GM21390 (cell line): ENCODE data around the gene PCGF3.
"Not testable (repeated sequence)": the region's sequence is repeated elsewhere in the genome, so short reads cannot be mapped to it uniquely, and the experiment has no call there.

Experiments used
- ATAC-seq: cut with Tn5 transposase; IDR thresholded peaks from one replicate; pipeline ENCODE4 v1.9.1; 2021; ENCODE audit not compliant: unreplicated experiment

The PCGF3 gene

DNA sequence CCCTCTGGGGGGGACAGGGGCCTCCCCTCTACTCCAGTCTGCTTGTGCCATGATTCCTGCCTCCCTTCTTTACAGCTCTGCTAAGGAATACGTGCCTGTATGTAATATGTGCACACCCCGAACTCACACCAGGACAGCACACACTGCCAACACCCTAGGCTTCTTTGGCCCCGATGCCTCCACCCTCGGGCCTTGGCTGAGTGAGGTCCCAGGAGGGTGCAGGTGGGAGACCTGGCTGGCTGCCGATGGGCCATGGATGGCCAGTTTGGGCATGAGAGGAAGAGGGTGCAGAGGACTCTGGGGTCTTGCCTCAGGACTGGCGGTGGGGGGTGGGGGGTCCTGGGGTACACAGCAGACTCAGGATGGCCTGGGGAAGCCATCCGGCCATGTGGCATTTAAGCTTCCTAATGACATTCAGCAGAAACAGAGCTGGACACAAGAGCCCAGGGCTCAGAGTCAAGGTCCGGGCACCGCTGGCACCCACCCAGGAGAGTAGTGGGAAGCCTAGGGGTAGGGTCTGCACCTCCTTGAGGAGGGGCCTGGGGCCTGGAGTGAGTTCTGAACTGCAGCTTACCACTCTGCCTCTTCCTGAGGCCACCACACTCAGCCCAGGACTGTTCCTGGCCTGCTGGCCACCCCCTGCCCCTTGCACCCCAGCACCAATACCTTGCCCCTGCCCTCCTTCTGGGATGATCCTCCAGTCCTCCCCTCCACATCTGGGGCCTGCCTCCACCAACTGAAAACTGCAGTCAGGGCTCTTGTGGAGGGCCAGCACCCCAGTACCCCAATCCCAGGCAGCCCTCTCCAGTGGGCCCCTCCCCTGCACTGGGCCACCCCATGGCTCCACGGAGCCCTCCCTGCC lies 2.1 kb upstream of the PCGF3 start:
- ATAC-seq, result no peak

DNA sequence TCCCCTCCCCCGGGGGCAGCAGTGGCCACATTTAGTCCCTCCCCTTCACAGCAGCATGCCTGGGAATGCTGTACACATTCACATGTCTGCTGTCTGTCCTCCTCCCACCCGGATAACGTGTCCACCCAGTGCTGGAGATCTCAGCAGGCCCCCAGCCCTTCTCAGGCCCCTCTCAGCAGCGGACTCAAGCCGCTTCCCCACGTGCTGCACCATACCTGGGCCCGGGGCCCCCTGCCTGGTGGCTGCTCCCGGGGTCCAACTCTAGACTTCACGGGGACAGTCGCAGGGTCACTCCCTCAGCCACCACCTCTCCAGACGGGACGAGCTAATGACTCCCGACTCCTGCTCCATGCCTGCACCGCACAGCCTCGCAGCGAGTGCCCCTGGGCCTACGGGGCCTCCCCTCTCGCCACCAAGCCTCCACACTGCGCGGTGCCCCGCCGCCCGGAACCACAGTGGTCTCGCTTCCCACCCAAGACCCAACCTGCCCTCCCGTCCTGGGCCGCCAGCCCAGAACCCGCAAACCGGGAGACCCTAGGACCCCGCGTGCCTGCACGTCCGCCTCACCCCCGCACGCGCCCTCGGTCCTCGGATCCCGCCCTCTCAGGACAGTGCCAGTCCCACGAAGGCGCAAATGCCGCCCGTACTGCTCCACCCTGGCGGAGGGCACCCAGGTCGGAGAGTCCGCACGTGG lies 1.3 kb upstream of the PCGF3 start:
- ATAC-seq, result no peak

DNA sequence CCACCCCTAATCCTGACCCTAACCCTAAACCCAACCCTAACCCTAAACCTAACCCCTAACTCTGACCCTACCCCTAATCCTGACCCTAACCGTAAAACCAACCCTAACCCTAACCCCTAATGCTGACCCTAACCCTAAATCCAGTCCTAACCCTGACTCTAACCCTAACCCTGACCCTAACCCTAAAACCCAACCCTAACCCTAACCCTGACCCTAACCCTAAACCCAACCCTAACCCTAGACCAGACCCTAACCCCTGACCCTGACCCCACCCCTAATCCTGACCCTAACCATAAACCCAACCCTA lies 708 bp upstream of the PCGF3 start:
- no peak for ATAC-seq

DNA sequence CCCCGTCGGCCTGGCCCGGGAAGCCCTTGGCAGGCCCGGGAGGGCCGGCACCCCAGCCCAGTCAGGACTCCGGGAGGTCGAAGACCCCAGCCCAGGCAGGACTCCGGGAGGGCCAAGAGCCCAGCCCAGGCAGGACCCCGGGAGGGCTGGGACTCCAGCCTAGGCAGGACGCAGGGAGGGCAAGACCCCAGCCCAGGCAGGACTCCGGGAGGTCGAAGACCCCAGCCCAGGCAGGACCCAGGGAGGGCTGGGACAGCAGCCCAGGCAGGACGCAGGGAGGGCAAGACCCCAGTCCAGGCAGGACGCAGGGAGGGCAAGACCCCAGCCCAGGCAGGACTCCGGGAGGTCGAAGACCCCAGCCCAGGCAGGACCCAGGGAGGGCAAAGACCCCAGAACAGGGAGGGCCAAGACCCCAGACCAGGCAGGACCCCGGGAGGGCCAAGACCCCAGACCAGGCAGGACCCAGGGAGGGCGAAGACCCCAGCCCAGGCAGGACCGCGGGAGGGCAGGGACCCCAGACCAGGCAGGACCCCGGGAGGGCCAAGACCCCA lies 526 bp downstream of the PCGF3 start:
- not testable (repeated sequence) for ATAC-seq

GRCh38 chr4:706834-707598 lies 1.4 kb downstream of the PCGF3 start:
- ATAC-seq, result no peak

DNA sequence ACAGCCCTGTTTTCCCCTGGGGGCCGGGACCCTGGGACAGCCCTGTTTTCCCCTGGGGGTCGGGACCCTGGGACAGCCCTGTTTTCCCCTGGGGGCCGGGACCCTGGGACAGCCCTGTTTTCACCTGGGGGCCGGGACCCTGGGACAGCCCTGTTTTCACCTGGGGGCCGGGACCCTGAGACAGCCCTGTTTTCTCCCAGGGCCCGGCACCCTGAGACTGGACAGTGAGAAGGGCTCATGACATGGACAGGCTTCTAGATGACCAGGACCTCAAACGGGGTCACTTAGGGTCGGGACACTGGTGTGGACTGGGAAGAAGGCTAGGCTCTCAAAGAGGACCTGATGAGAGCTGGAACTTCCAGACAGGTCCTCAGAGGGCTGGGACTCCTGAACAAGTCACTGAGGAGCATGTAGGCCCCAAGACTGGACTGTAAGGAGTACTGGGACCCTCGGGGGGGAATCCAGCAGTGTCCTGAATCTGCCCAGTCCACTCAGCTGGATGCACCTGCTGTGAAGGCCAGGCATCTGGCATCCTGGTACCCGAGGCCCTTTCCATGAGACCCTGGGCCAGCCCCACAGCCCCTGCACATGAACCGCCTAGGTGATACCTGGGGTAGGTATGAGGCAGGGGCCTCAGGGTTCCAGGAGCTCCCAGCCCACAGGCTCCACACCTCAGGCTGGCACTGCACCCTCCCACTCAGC lies 2.4 kb downstream of the PCGF3 start:
- ATAC-seq, result no peak

- ATAC-seq, result no peak
These were observed 3.0 kb downstream of the PCGF3 start for GRCh38 chr4:708631-708933.

- no peak for ATAC-seq
These were observed 3.7 kb downstream of the PCGF3 start for GRCh38 chr4:709348-709747.

- ATAC-seq, result no peak
These were observed 4.5 kb downstream of the PCGF3 start for GRCh38 chr4:710116-710515.

DNA sequence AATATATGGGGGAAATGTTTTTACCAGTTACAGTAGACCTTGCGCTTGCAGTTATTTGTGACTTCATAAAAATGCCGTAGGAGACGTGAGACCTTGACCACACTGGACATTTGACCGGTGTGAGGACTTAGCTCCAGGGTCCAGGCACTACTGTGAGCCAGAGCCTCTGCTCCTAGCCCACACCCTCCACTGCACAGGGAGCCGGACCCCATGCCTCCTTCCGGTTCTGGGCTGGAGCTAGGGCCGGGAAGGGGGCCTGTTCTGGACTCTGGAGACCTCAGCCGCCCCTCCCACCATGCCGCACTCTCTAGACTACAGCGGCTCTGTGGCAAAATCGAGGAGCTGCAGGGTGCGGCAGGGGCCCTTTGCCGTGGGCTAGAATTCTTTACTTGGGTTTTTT lies 5.3 kb downstream of the PCGF3 start:
- ATAC-seq, result no peak

- ATAC-seq, result no peak
These were observed 6.5 kb downstream of the PCGF3 start for GRCh38 chr4:712093-712492.

DNA sequence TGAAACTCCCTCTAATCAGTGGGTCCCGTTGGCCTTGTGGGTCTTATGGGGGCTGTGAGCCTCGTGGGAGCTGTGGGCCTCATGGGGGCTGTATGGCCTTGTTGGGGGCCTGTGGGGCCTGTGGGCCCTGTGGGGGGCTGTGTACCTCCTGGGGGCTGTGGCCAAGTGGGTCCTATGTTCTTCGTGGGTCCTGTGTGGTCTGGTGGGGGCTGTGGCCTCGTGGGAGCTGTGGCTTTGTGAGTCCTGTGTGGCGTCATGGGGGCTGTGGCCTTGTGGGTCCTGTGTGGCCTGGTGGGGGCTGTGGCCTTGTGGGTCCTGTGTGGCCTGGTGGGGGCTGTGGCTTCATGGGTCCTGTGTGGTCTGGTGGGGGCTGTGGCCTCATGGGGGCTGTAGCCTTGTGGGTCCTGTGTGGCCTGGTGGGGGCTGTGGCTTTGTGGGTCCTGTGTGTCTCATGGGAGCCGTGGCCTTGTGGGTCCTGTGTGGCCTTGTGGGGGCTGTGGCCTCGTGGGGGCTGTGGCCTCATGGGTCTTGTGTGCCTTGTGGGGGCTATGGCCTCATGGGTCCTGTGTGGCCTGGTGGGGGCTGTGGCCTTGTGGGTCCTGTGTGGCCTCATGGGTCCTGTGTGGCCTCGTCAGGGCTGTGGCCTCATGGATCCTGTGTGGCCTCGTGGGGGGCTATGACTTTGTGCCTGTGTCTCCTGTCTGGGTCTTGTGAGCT lies 7.4 kb downstream of the PCGF3 start:
- no peak for ATAC-seq

DNA sequence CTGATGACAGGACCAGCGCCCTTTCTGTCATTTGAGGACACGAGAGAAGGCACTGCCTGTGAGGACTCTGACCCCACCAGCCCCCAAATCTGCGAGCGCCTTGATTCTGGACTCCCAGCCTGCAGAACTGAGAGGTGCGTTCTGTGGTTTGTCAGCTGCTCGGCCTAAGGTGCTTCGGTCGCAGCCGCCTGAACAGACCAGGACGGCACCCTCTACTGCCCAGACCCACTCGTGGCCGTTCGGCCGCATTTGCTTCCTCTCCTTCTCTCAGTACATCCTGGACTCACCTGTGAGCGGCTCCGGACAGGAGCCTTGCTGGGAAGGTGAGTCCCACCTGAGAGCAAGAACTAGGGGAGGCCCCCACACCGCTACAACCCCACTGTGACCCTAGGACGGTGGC lies 8.5 kb downstream of the PCGF3 start:
- ATAC-seq, result no peak

DNA sequence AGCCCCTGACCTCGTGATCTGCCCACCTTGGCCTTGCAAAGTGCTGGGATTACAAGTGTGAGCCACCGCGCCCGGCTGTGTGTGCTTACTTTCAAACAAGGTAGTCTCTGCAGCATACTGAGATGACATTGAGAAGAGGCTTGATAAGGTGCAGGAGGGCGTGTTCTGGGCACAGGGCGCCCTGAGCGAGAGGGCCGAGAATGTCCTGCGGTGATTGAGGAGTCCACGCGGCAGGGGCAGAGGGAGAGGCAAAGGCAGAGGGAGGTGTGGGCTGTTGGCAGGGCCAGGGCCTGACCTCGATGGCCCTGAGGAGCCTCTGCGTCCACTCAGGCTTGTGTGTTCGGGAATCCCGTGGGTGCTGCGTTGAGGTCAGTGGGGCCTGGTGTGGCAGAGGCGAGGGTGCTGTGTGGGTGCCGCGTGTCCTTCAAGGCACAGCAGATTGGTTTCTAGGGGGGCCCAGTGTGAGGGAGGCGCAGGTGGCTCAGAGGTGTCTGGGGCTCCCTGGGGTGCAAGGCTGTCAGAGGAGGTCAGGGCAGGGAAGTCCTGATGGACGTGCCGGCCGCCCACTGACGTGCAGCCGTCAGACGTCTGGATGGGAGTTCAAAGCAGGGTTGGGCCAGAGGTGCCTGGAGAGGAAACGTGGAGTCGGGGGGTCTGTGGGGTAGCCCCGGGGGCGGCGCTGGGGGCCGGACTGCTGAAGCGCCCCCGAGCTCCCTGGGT lies 12.1 kb downstream of the PCGF3 start:
- ATAC-seq, result no peak

DNA sequence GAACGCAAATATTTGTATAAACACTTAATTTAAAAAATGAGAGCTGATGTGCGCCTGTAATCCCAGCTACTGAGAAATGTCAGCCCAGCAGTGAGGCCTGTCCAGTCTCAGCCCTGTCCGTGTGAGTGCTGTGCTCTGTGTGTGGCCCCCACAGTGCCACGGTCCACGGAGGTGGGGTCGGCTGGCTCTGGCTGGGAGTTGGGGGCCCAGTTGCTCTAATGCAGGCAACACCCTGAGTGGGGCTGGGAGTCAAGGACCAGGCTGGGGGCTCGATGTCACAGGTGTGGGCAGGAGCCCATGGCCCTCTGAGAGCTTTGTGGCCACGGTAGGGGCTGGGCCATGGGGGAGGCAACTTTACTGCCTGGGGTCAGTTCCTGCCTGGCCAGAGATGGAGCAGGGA lies 12.8 kb downstream of the PCGF3 start:
- ATAC-seq, result no peak

DNA sequence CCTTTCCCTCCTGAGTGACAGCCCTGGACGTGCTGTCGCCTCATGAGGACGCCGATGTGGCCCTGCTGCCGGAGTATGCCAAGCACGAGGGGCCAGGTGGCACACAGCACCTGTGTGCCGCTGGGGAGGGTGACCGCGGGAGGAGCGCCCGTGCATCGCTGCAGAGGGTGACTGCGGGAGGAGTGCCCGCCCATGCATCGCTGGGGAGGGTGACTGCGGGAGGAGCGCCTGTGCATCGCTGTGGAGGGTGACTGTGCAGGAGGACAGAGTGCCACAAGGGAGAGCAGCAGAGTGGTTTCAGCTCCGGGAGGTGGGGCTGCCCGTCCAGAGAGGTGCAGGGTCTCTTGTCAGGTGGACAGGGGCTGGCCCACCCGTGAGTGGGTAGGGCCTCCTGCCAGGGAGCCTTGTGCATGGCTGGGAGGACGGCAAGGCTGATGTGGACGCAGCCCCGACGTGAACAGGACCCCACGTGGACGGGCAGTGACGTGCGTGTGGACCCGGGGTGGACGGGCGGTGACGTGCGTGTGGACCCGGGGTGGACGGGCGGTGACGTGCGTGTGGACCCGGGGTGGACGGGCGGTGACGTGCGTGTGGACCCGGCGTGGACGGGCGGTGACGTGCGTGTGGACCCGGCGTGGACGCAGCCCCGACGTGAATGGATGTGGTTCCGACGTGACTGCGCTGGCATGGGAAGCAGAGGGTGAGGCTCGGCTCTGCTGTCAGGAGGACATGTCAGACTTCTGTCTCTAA lies 14.7 kb downstream of the PCGF3 start:
- ATAC-seq, result no peak

GRCh38 chr4:721261-722168 lies 15.9 kb downstream of the PCGF3 start:
- no peak for ATAC-seq

DNA sequence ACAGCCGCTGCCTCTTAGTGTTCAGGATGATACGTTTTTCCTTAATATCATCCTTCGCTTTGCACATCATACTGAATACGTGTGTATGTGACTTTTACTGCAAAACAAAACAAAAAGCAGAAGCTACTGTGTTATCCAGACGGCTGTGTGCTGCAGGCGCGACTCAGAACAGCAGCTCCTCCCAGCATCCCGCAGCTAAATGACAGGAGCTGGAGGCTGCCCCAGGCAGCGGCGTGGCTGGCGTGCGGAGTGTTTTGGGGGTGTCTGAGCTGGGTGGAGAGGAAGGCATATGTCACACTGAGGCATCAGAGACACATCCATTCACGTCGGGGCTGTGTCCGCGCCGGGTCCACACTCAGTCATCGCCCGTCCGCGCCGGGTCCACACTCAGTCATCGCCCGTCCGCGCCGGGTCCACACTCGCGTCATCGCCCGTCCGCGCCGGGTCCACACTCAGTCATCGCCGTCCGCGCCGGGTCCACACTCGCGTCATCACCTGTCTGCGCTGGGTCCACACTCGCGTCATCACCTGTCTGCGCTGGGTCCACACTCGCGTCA lies 16.6 kb downstream of the PCGF3 start:
- ATAC-seq, result no peak
